H9 (cell line): ENCODE results near the gene KRTAP1-4. TPM values are rescaled to one million over a fixed set of nuclear protein-coding genes. Genes with fewer than 3 reads are reported as not detected.

ENCODE experiments used
- DNase-seq: peaks from one replicate; pipeline ENCODE4 v3.0.0-alpha.2; 2017
- H2AFZ ChIP-seq: one replicate; pipeline ENCODE4 v1.6.1; 2013; ENCODE audit warnings: mild to moderate bottlenecking, low read length, control low read depth, moderate library complexity
- H2AK5ac ChIP-seq: 2 replicates; pipeline ENCODE4 v1.6.1; 2013; ENCODE audit warnings: low read length, control low read depth, mixed read lengths; ENCODE audit not compliant: insufficient read length
- H2BK120ac ChIP-seq: one replicate; pipeline ENCODE4 v1.6.1; 2013; ENCODE audit warnings: low read depth, mild to moderate bottlenecking, low read length, control low read depth, inconsistent platforms; ENCODE audit not compliant: poor library complexity, severe bottlenecking
- H2BK12ac ChIP-seq: 2 replicates; pipeline ENCODE4 v1.6.1; 2013; ENCODE audit warnings: low read length, control low read depth, mixed read lengths, low read depth; ENCODE audit not compliant: insufficient read length
- H2BK15ac ChIP-seq: 2 replicates; pipeline ENCODE4 v1.6.1; 2013; ENCODE audit warnings: low read depth, low read length, control low read depth
- H2BK20ac ChIP-seq: one replicate; pipeline ENCODE4 v1.6.1; 2013; ENCODE audit warnings: low read depth, mild to moderate bottlenecking, low read length, control low read depth, inconsistent platforms; ENCODE audit not compliant: poor library complexity, severe bottlenecking
- H2BK5ac ChIP-seq: 2 replicates; pipeline ENCODE4 v1.6.1; 2013; ENCODE audit warnings: low read length, control low read depth, mixed read lengths; ENCODE audit not compliant: insufficient read length
- H3K14ac ChIP-seq: 2 replicates; pipeline ENCODE4 v1.6.1; 2013; ENCODE audit warnings: low read length, control low read depth; ENCODE audit not compliant: insufficient read depth
- H3K18ac ChIP-seq: 2 replicates; pipeline ENCODE4 v1.6.1; 2013; ENCODE audit warnings: low read depth, mild to moderate bottlenecking, mixed read lengths, low read length, control low read depth; ENCODE audit not compliant: insufficient read length
- H3K23ac ChIP-seq: 2 replicates; pipeline ENCODE4 v1.6.1; 2013; ENCODE audit warnings: low read length, control low read depth, mixed read lengths, low read depth; ENCODE audit not compliant: insufficient read length
- H3K23me2 ChIP-seq: 2 replicates; pipeline ENCODE4 v1.6.1; 2013; ENCODE audit warnings: low read depth, mild to moderate bottlenecking, mixed read lengths, low read length, control low read depth; ENCODE audit not compliant: insufficient read length, poor library complexity, severe bottlenecking
- H3K27ac ChIP-seq: 2 replicates; pipeline ENCODE4 v1.5.1; 2013; ENCODE audit warnings: low read length, control low read depth, mixed read lengths, low read depth; ENCODE audit not compliant: insufficient read length
- H3K27me3 ChIP-seq: 2 replicates; pipeline ENCODE4 v1.6.1; 2013; ENCODE audit warnings: low read length, control low read depth, inconsistent platforms; ENCODE audit not compliant: insufficient read depth
- H3K4ac ChIP-seq: 2 replicates; pipeline ENCODE4 v1.6.1; 2013; ENCODE audit warnings: low read depth, mild to moderate bottlenecking, control low read depth, inconsistent platforms, low read length, moderate library complexity
- H3K4me1 ChIP-seq: 2 replicates; pipeline ENCODE4 v1.6.1; 2013; ENCODE audit warnings: low read length, control low read depth, inconsistent platforms; ENCODE audit not compliant: insufficient read depth
- H3K4me2 ChIP-seq: 2 replicates; pipeline ENCODE4 v1.6.1; 2013; ENCODE audit warnings: low read length, control low read depth, mixed read lengths; ENCODE audit not compliant: insufficient read length, insufficient read depth
- H3K56ac ChIP-seq: 2 replicates; pipeline ENCODE4 v1.6.1; 2013; ENCODE audit warnings: low read depth, mild to moderate bottlenecking, mixed read lengths, low read length, control low read depth; ENCODE audit not compliant: insufficient read length
- H3K79me1 ChIP-seq: 2 replicates; pipeline ENCODE4 v1.6.1; 2013; ENCODE audit warnings: low read depth, mild to moderate bottlenecking, moderate library complexity, low read length, control low read depth, inconsistent platforms; ENCODE audit not compliant: insufficient read depth, poor library complexity, severe bottlenecking
- H3K79me2 ChIP-seq: 2 replicates; pipeline ENCODE4 v1.6.1; 2013; ENCODE audit warnings: low read length, control low read depth, inconsistent platforms; ENCODE audit not compliant: insufficient read depth
- H3K9ac ChIP-seq: 2 replicates; pipeline ENCODE4 v1.6.1; 2013; ENCODE audit warnings: low read length, control low read depth, mixed read lengths; ENCODE audit not compliant: insufficient read length; ENCODE audit errors: extremely low read depth
- H3K9me3 ChIP-seq: one replicate; pipeline ENCODE4 v1.6.1; 2013; ENCODE audit warnings: low read depth, low read length, inconsistent platforms; ENCODE audit not compliant: control insufficient read depth
- H3T11ph ChIP-seq: one replicate; pipeline ENCODE4 v1.6.1; 2013; ENCODE audit warnings: mild to moderate bottlenecking, low read length, control low read depth, inconsistent platforms
- H4K20me1 ChIP-seq: one replicate; pipeline ENCODE4 v1.6.1; 2013; ENCODE audit not compliant: control insufficient read depth, insufficient read length, insufficient read depth
- H4K5ac ChIP-seq: 2 replicates; pipeline ENCODE4 v1.6.1; 2013; ENCODE audit warnings: low read depth, mild to moderate bottlenecking, mixed read lengths, low read length, control low read depth; ENCODE audit not compliant: insufficient read length
- H4K8ac ChIP-seq: replicated peaks from 2 replicates; pipeline ENCODE4 v1.6.1; 2013; ENCODE audit warnings: low read length, control low read depth, mixed read lengths, low read depth; ENCODE audit not compliant: insufficient read length
- H4K91ac ChIP-seq: 2 replicates; pipeline ENCODE4 v1.6.1; 2013; ENCODE audit warnings: low read depth, mild to moderate bottlenecking, moderate library complexity, mixed read lengths, low read length, control low read depth; ENCODE audit not compliant: insufficient read length
- H3K27ac Mint-ChIP-seq, 3 experiments: 2 replicates in 2 of 3; 3 replicates in 1 of 3; pipeline ENCODE4 v1.8.0; 2020 to 2021; ENCODE audit warnings: mixed read lengths in 3 of 3, mild to moderate bottlenecking in 1 of 3, moderate library complexity in 1 of 3
- H3K27me3 Mint-ChIP-seq: 2 replicates; pipeline ENCODE4 v1.8.0; 2021; ENCODE audit warnings: low read depth, mild to moderate bottlenecking, moderate library complexity, mixed read lengths
- H3K36me3 Mint-ChIP-seq, 3 experiments: 2 replicates in 2 of 3; 3 replicates in 1 of 3; pipeline ENCODE4 v1.8.0; 2020 to 2021; ENCODE audit warnings: low read depth in 3 of 3, mixed read lengths in 3 of 3; ENCODE audit not compliant: insufficient read depth in 1 of 3
- H3K4me1 Mint-ChIP-seq, 2 experiments: 2 replicates each; pipeline ENCODE4 v1.8.0; 2020; ENCODE audit warnings: mixed read lengths in 2 of 2
- H3K4me3 Mint-ChIP-seq, 2 experiments: 2 replicates in 1 of 2; 3 replicates in 1 of 2; pipeline ENCODE4 v1.8.0; 2020 to 2021; ENCODE audit warnings: mild to moderate bottlenecking in 2 of 2, mixed read lengths in 2 of 2, moderate library complexity in 1 of 2
- H3K9me3 Mint-ChIP-seq, 2 experiments: 2 replicates in 1 of 2; 3 replicates in 1 of 2; pipeline ENCODE4 v1.8.0; 2020; ENCODE audit warnings: mild to moderate bottlenecking in 2 of 2, mixed read lengths in 2 of 2, moderate library complexity in 1 of 2
- CTCF ChIP-seq: fragments of 200-600 bp; sonication (generic); conservative IDR thresholded peaks from 3 replicates; pipeline ENCODE4 v1.8.0; 2021; ENCODE audit warnings: antibody characterized with exemption, mild to moderate bottlenecking
- WGBS: extraction: QIAGEN DNeasy Blood & Tissue Kit; methylation state at CpG from one replicate; pipeline ENCODE4 v1.1.7; 2013; ENCODE audit warnings: missing lambda C conversion rate, low lambda C conversion rate, mixed read lengths; ENCODE audit not compliant: insufficient read length; ENCODE audit errors: extremely low coverage; 5-methylcytosine and 5-hydroxymethylcytosine counted together
- total RNA-seq: library from RNA; stranded (reverse); gene quantifications from 2 replicates; pipeline ENCODE4 v1.2.1, GENCODE V29; 2021

KRTAP1-4 gene
- total RNA-seq, 1 experiment from 2014 or later, result not detected

- no peak overlapping the region for H2AFZ ChIP-seq
Observed at GRCh38 chr17:40996829-40997228, 33.2 kb downstream of the KRTAP1-4 start.

More at GRCh38 chr17:40996829-40997228, 33.2 kb downstream of the KRTAP1-4 start:
- no peak overlapping the region for H3K27ac ChIP-seq
- H3K18ac ChIP-seq, result no peak overlapping the region
- H3K79me1 ChIP-seq, result no peaks in the 10 kb centered on the region
- H3K36me3 Mint-ChIP-seq, result no peaks in the 10 kb centered on the region; a peak in 1 of 7 replicates
- no peaks in the 10 kb centered on the region for H3K79me2 ChIP-seq
- no peak overlapping the region for H2BK12ac ChIP-seq
- H3K4ac ChIP-seq, result no peak overlapping the region
- no peaks in the 10 kb centered on the region for H3K23me2 ChIP-seq
- no peak overlapping the region for H3K9ac ChIP-seq
- H3K56ac ChIP-seq, result no peak overlapping the region
- no peak overlapping the region for H4K8ac ChIP-seq
- H3K4me1 ChIP-seq, result no peaks in the 10 kb centered on the region
- no peak overlapping the region for H2BK20ac ChIP-seq
- H3K4me2 ChIP-seq, result no peak overlapping the region
- H2AK5ac ChIP-seq, result no peak overlapping the region
- H4K20me1 ChIP-seq, result no peaks in the 10 kb centered on the region
- no peak overlapping the region for H2BK5ac ChIP-seq
- no peak overlapping the region for H3T11ph ChIP-seq
- no peaks in the 10 kb centered on the region for H3K9me3 Mint-ChIP-seq
- no peak overlapping the region for H3K4me3 Mint-ChIP-seq
- no peak overlapping the region for H3K27ac Mint-ChIP-seq
- H2BK15ac ChIP-seq, result no peak overlapping the region
- WGBS, result no CpG with 5 or more reads among the region's 4 CpGs
- H4K91ac ChIP-seq, result no peak overlapping the region
- no peak overlapping the region for H4K5ac ChIP-seq
- H3K27me3 Mint-ChIP-seq, result no peaks in the 10 kb centered on the region; the same call in 1 of the 2 replicates
- H3K27me3 ChIP-seq, result no peaks in the 10 kb centered on the region
- H3K9me3 ChIP-seq, result no peaks in the 10 kb centered on the region
- no peak overlapping the region for H2BK120ac ChIP-seq
- DNase-seq, result no peak
- H3K23ac ChIP-seq, result no peak overlapping the region
- peaks cover 0 to 3% of the 10 kb centered on the region in 2 experiments; a peak in 1 of 4 replicates for H3K4me1 Mint-ChIP-seq
- no peak for TF ChIP-seq CTCF
- H3K14ac ChIP-seq, result no peak overlapping the region
